GM19463 (cell line): ENCODE measurements around the gene RAB30.

Experiments
- ATAC-seq: cut with Tn5 transposase; IDR thresholded peaks from one replicate; pipeline ENCODE4 v1.9.1; 2021; ENCODE audit warnings: mild to moderate bottlenecking, moderate library complexity; ENCODE audit not compliant: unreplicated experiment

Gene RAB30

DNA sequence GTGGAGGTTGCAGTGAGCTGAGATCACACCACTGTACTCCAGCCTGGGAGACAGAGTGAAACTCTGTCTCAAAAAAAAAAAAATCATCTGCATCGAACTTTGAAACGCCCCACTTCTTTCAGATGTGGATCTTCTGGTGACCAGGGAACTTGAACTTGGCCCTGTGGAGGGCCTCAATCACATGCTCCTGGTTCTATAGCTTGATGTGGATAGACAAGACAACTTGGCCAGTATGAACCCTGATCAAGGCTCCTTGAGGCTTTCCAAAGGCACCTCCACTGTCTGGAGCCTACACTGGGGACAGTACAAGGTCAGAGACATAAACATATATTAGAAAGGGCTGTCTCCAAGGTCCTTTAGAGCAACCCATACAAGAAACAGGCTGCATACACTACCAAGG is 30.6 kb downstream of the RAB30 start:
- ATAC-seq = no peak

DNA sequence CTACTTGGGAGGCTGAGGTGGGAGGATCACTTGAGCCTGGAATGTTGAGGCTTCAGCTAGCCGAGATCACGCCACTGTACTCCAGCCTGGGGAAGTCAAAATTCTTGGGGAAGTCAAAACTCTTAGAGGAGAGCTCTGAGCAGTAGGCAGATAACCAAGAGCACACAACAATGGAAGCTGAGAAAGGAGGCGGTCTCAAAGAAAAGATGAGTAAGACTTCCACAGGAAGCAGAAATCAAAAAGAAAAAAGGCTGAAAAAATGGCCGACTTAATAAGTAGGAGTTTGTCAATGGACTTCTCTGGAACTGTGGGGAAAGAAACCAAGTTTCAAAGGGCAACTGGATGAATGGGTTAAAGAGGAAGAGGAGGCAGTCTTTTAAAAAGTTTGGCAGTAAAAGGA is 32.1 kb downstream of the RAB30 start:
- no peak for ATAC-seq

DNA sequence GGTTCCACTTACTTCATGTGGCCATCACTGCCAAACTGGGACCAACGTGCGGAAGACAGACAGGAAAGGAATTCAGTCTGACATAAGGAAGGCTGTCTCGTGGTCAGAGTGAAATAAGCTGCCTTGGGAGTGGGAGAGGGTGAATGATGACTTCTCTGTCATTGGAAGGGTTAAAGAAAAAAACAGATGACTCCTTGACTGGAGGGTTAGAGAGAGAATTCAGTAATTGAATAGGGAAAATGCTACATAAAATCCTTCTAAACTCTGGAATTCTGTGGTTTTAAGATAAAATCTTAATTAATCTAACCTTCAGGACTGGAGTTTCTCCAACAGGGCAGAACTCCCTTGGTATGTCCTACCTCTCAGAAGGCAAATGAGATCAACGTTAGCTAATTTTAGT is 33.8 kb downstream of the RAB30 start:
- ATAC-seq = no peak

DNA sequence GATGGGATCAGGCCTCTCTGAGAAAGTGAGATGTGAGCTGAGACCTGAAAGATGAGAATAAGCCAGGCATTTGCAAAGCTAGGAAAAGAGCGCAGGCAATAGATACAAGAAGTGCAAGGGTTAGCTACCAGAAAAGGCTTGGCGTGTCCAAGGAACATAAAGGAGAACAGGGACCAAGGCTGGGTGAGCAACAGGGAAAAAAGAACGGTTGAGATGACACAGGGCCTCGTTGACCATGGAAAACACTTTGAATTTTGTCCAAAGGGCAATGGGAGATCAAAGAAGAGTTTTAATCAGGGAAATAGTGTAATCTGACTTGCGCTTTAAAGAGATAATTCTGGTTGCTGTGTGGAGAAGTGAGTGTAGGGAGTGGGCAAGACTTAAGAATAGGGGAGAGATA is 35.0 kb downstream of the RAB30 start:
- no peak for ATAC-seq

DNA sequence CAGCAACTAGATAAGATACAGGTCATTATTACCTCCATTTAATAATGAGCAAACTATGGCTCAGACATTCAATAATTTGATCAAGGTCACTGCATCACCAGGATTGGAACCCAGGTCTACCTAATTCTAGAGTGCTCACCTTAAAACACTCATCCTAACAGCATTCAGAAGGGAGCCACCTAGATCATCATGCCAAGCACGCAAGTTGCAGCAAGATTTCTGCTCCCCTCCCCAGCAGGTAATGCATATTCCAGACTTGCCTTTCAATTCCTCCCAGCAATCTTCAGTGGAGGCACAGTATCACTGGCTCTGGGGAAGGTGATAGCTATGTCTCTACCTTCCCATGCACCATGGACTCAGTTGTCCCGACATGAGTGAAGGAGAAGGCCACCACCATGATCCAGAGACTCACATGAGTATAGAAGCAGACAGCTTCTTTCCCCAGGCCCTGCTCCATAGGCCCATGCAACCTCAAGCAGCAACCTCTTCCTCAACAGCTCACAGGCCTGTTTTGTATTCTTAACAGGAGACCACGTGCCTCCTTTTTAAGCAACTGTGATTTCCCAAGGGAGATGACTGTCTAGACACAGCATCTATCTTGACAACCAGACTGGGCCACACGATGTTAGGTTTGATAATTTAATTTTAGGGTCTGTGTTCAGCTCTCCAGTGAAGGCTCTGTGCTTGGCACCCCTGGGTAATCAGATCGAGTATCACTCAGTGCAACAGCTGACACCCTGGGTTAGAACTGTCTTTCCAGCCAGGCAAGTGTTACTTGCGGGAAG is 36.4 kb downstream of the RAB30 start:
- peak; percentile 56 for ATAC-seq

DNA sequence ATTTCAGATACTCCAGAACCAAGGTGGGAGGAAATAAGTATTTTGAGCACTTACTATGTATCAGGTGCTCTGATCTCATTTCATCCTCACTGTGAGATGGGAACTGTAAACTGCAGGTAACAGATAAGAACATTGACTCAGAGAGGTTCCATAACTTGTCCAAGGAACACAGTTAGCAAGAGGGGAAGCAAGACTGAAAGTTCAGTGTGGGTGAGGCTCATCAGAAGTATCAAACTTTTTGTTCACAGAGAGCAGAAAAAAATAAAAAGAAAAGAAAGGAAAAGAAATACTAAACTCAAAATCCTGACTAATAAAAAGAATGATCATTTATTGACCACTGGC is 37.1 kb downstream of the RAB30 start:
- ATAC-seq = peak; percentile 20

DNA sequence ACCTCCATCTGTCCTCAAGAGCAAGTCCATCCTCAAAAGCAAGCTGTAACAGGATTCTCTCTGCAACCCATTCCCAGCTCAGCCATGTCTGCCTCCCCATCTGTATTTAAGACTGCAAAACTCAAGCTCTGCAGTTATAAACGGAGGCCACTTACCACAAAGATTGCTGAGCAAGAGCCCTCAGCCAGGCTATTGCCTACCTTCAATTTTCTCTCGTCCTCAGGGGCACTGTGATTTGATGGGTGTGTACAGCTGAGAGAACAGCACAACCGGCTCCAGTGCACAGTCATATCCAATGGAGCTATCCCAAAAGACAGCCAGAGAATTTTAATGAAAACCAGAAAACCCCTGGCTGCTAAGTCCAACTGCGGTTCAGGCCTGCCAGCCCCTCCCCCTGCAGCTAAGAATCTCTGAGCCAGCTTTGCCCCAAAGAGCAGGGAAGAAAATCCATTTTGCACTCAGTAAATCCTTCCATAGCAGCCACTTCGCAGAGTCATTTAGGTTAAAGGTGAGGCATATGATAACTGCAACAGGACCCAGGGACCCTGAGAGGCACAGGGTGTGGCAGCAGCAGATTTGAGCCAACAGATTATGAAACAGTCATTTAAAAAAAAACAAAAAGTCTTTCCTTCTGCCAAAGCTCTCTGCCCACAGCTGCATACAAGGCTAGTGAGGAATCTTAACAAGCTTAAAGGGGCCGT is 37.6 kb downstream of the RAB30 start:
- ATAC-seq = peak; percentile 36

DNA sequence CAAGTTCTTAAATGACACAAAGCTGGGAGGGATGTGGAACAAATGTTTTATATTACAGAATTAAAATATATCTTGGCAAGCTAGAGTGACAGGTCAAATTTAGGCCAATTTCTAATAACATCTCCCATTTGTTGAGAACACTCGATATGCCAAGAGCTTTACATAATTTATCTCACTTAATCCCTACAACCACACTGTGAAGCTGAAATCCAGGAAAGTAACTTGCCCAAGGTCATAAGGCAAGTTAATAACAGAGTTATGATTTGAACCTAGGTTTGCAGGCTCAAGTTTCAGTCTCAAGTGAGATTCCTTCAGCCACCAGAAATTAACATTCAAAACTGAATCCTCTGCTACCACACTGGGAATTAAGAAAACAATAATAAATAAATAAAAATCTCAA is 38.3 kb downstream of the RAB30 start:
- no peak for ATAC-seq

DNA sequence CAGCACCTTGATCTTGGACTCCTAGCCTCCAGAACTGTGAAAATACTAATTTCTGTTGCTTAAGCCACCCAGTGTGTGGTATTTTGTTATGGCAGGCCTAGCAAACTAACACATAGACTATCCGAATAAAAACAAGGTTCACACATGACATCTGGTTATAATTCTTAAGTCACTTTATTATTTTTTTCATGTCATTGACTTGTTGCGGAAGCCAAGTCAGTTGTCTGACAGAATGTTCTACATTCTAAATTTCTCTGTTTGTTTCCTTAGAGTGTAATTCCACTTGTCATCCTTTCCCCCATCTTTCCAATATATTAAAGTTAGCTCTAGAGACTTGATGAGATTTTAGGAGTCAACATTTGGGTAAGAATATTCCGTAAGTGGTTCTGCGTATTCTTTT is 40.6 kb downstream of the RAB30 start:
- no peak for ATAC-seq

DNA sequence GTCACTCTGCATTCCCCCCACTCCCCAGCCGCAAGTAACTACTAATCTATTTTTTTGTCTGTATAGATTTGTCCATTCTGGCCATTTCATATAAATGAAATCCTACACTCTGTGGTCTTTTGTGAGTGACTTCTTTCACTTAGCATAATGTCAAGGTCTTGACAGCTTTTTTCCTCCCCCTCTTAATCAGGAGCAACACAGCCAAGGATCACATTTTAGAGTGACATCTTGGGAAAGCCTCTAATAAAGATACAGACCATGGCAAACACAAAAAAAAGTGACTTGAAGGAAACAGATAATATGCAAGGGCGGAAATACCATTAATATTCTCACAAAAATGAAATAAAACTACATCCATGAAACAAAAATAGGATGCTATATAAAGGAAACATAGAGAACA is 43.9 kb downstream of the RAB30 start:
- ATAC-seq = no peak

DNA sequence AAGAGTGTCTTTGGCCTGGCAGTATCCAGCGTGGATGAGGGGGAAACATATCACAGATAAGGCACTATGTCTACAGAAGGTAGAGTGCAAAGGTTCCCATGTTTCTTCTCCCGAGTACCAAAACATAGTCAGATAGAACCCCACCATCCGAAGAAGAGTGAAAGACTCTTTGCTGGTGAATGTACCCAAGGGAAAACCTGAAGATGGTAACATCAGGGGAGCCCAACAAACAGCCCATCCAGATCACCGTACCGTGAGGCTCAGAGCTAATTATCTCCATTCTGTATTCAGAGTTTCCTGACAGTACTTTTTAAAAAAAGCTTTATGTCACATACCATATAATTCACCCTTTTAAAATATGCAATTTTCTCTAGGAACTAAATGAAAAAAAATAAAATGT is 44.4 kb downstream of the RAB30 start:
- no peak for ATAC-seq

DNA sequence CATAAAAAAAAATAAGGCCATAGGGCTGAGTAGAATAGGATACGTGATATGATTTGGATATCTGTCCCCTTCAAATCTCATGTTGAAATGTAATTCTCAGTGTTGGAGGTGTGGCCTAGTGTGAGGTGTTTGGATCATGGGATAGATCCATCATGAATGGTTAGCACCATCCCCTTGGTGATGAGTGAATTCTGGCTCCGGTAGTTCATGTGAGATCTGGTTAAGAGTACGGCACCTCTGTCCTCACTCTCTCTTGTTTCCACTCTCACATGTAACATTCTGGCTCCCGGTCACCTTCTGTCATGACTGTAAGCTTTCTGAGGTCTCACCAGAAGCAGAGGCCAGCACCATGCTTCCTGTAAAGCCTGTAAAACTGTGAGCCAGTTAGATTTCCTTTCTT is 45.5 kb downstream of the RAB30 start:
- ATAC-seq = no peak

DNA sequence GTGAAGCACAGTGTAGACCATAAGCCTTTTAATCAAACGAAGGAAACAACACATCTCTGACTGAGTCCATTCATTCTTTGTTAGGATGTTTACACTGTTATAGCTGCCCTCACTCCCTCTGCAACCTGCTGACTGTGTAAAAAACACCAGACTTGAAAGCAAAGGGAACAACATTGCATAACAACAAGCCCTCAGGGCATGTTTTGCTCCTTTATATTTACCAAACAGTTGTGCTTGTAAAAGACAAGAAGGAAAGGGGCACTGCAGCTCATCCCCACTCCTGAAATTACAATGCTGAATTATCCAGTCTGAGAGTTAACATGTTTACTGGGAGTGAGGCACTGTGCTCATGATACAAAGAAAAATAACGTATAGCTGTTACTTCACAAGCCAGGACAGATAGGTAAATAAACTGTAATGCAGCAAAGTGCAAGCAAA is 46.4 kb downstream of the RAB30 start:
- ATAC-seq = no peak

DNA sequence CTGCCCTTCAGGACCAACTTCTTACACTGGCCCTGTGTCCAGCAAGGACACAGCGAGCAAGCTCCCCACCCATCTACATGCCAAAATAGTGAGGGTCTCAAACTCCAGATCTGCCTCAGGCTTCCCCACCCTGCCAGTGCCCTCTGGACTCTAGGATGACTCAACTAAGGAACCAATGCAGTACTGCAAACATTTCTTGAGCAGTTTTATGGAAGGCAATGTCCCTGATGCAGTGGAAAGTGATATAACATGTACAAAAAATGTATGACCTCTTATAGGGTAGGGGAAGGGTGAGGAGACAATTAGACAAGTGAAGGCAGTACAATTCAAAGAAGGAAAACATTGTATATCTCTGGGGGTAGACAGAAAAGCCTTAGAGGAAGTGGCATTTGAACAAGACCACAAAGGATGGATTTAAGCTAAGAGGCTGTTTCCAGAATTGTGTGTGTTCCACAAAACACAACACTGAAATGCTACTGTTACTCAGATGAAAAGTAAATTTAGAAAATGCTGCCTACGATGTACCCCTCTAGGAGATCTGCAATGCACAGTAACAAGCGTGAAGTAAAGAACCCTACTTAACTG is 47.3 kb downstream of the RAB30 start:
- ATAC-seq = no peak

DNA sequence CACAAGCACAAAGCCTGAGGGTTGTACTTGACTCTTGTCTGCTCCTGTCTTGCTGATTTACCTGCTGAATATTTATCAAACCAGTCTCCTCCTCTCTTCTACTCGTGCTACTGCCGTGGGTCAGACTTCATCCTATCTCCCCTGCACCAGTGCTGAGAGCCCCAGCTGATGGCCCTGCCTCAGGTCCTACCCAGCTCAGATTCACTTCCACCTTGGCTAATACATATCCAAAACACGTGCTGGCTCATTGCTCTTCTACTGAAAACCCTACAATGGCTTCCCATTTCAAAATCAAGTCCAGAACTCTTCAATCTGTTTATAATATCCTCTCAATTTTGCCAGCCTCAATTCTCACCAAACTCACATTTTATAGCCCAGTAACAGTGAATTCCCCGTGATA is 48.3 kb downstream of the RAB30 start:
- ATAC-seq = no peak

DNA sequence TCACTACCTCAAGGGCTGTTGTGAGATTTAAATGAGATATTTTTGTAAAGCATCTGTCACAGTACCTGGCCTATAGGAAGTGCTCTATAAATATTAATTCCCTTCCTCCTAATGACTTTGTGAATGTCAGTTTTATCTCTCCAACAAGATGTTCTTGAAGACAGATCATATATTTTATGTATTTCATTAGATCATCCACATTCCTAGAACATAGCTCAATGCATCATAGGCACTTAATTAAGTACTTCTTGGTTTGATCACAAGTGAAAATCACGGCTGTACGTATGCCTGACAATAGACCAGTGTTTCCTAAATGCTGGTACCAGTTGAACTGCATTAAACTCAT is 49.9 kb downstream of the RAB30 start:
- no peak for ATAC-seq

DNA sequence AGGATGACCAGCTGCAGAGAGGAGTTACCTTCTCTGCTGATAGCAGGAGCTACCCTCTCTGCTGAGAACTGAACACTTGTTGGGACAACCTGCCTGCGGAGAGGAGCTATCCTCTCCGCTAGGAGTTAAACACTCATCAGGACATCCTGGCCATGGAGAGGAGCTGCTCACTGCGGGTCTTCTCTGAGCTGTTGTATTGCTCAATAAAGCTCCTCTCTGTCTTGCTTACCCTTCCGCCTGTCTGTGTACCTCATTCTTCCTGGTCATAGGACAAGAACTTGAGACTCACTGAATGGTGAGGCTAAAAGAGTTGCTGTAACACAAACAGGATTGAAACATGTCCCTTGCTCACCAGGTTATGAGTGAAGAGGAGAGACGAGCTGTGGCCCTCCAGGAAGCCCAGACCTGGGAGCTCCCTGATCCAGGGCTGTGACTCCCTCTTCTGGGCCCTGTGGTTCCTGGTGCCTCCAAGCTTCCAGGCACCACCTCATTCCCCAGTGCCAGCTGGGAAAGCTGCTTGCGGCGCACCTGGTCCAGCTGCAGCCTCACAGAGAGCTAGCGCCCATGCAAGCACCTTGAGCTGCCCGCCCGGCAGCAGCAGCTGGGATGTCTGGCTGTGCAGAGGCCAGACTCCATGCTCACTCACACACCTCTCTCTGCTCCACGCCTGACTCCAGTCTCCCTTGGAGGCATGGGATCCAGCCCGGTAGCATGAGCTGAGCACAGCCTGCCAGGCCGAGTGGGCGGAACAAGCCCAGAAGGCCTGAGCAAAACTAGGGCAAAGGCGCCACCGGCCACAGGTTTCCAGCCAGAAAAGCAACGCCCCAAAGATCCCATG is 50.5 kb downstream of the RAB30 start:
- ATAC-seq = no peak

DNA sequence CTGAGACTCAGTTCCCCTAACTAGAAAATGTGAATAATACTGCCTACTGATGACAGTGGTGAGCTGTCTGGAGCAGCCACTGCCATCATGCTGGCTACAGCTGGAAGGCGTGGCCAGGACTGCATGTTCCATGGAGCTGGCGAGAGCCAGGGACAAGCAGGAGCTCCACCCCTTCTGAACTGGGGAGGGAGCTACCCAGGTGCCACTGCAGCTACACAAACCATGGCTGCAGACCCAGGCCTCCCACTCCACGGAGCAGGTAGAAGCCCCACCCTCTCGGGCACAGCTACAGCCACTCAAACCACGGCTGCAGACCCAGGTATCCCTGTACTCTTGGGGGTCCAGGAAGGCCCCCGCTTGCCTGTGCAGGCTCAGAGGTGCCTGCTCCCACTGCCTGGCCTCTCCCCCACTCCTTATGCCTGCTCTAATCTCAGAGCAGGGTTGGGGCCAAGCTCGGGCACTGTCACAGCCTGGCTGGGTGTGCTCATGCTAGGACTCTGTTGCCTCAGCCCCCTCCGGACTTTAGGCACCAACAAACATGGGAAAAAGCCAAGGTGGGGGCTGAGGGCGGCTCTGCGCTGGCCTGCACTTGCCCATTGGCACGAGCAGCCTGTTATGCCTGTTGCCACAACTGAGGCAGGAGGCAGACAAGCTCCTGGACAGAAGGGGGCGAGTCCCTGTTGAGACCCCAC is 51.7 kb downstream of the RAB30 start:
- ATAC-seq = no peak

DNA sequence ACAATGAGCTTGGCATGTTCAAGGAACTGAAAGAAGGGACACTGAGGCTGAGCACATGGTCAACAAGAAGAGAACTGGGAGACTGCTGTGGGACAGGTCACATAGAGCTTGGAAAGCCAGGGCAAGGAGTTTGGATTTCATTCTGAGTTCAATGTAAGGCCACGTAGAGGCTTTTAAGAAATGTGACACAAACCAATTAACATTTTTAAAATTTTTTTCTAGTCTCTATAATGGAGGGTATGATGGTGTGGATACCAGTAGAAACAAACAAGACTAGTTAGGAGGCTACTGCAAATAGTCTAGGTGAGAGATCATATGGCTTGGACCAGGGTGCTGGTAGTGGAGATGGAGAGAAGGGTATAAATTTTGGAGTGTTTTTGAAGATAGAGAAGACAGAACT is 56.7 kb downstream of the RAB30 start:
- no peak for ATAC-seq

DNA sequence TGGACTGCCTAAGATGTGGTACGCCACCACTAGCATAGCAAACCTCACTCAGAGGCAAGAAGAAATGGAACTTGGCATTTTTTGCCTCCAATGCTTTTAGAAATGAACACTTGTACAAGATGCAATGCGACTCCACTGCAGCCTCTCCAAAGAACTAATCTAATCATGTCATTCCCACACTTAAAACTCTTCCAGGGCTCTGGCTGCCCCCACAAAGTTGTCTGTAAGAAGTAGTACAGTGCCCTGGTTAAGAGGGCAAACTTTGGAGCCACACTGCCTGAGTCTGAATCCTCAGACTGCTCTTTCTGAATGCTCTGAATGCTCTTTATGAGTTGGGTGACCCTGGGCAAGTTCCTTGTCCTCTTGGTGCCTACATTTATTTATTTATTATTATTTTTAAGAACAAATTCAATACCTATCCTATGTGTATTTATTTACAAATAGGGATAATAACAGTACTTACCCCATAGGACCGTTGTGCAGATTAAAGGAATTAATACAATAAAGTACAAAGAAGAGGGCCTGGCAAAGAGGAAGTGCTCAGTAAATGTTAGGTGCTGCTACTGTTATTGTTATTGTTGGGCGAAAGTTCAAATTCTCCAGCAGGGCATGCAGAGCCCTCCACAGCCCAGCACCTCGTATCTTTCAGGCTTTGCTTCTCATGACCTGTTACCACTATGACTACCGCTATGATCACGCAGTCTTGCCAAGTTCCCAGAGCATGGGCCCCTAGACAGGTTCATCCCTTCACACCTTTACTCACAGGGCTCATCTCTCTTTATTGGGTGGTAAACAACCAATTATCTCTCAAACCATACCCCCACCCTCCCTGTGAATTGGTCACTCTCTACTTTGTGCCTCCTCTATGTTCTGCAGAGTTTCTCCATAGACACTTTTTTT is 59.3 kb downstream of the RAB30 start:
- ATAC-seq = no peak
